Chondrocyte (in vitro differentiated cells): ENCODE data around the gene HSPA1L. TPM values are rescaled to one million over a fixed set of nuclear protein-coding genes. Genes with fewer than 3 reads are reported as not detected.

Source experiments
- DNase-seq: peaks from one replicate; pipeline ENCODE4 v3.0.0; 2021; ENCODE audit warnings: mixed read lengths, low spot score
- H3K27ac Mint-ChIP-seq: one replicate; pipeline ENCODE4 v1.8.0; 2021; ENCODE audit warnings: mild to moderate bottlenecking, moderate library complexity, mixed read lengths; ENCODE audit not compliant: unreplicated experiment
- H3K27me3 Mint-ChIP-seq: 2 replicates; pipeline ENCODE4 v1.8.0; 2021; ENCODE audit warnings: low read depth, mixed read lengths
- H3K36me3 Mint-ChIP-seq: 2 replicates; pipeline ENCODE4 v1.8.0; 2021; ENCODE audit warnings: low read depth, mixed read lengths
- H3K4me1 Mint-ChIP-seq: 2 replicates; pipeline ENCODE4 v1.8.0; 2021; ENCODE audit warnings: low read depth, mild to moderate bottlenecking, mixed read lengths
- H3K4me3 Mint-ChIP-seq: one replicate; pipeline ENCODE4 v1.8.0; 2021; ENCODE audit warnings: mild to moderate bottlenecking, moderate library complexity, mixed read lengths; ENCODE audit not compliant: unreplicated experiment
- H3K9me3 Mint-ChIP-seq: 2 replicates; pipeline ENCODE4 v1.8.0; 2021; ENCODE audit warnings: low read depth, mixed read lengths
- total RNA-seq: library from RNA; stranded (reverse); gene quantifications from 3 replicates; pipeline ENCODE4 v1.2.1, GENCODE V29; 2021
- TF ChIP-seq, protein P1 (sequence below): fragments of 200-600 bp; sonication (generic); IDR thresholded peaks from 2 replicates; pipeline ENCODE4 v1.5.0; 2021; ENCODE audit warnings: antibody characterized with exemption, mild to moderate bottlenecking, moderate library complexity

Gene HSPA1L
- total RNA-seq, 1 donor from 2014 or later, result 1.5 TPM

- no peaks in the 10 kb centered on the region for H3K27me3 Mint-ChIP-seq
- H3K4me3 Mint-ChIP-seq, result no peak overlapping the region
- TF ChIP-seq, protein P1, sequence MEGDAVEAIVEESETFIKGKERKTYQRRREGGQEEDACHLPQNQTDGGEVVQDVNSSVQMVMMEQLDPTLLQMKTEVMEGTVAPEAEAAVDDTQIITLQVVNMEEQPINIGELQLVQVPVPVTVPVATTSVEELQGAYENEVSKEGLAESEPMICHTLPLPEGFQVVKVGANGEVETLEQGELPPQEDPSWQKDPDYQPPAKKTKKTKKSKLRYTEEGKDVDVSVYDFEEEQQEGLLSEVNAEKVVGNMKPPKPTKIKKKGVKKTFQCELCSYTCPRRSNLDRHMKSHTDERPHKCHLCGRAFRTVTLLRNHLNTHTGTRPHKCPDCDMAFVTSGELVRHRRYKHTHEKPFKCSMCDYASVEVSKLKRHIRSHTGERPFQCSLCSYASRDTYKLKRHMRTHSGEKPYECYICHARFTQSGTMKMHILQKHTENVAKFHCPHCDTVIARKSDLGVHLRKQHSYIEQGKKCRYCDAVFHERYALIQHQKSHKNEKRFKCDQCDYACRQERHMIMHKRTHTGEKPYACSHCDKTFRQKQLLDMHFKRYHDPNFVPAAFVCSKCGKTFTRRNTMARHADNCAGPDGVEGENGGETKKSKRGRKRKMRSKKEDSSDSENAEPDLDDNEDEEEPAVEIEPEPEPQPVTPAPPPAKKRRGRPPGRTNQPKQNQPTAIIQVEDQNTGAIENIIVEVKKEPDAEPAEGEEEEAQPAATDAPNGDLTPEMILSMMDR, result no peak
- H3K27ac Mint-ChIP-seq, result peak overlapping the region; percentile 27
- DNase-seq, result peak; percentile 20
- no peaks in the 10 kb centered on the region for H3K4me1 Mint-ChIP-seq
- no peaks in the 10 kb centered on the region for H3K36me3 Mint-ChIP-seq
- H3K9me3 Mint-ChIP-seq, result no peaks in the 10 kb centered on the region
Measured at GRCh38 chr6:31799781-31800180, 15.3 kb downstream of the HSPA1L start.

DNA sequence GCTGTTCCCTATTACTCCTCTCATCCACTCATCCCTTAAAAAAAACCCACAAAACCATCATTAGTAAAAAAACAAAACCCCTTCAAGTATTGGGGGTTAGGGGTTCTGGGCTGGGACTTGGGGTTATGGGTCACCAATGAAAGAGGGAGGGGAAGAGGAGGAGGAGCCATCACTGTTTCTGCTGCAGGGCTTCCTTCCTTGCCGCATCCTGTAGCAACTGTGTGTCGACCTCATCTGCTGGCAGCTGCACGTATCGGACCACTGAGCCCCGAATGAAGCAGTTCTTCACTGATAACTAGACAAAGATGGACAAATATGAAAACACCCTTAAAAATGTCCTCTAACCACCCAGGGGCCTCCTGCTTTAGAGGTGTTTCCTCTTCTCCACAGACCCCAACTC, 17.5 kb downstream of the HSPA1L start:
- H3K27ac Mint-ChIP-seq, result peak overlapping the region; percentile 12
- H3K9me3 Mint-ChIP-seq, result no peaks in the 10 kb centered on the region
- TF ChIP-seq, protein P1, result no peak
- no peaks in the 10 kb centered on the region for H3K27me3 Mint-ChIP-seq
- H3K4me1 Mint-ChIP-seq, result peaks cover 20% of the 10 kb centered on the region
- H3K4me3 Mint-ChIP-seq, result no peak overlapping the region
- DNase-seq, result peak; percentile 25
- H3K36me3 Mint-ChIP-seq, result no peaks in the 10 kb centered on the region

- H3K27me3 Mint-ChIP-seq, result no peaks in the 10 kb centered on the region
- H3K4me1 Mint-ChIP-seq, result peaks cover 21% of the 10 kb centered on the region
- peak overlapping the region; percentile 55 for H3K27ac Mint-ChIP-seq
- TF ChIP-seq, protein P1, result no peak
- no peak overlapping the region for H3K4me3 Mint-ChIP-seq
- no peaks in the 10 kb centered on the region for H3K9me3 Mint-ChIP-seq
- H3K36me3 Mint-ChIP-seq, result peaks cover 3% of the 10 kb centered on the region
- DNase-seq, result no peak
Measured at GRCh38 chr6:31796993-31797385, 18.1 kb downstream of the HSPA1L start.

DNA sequence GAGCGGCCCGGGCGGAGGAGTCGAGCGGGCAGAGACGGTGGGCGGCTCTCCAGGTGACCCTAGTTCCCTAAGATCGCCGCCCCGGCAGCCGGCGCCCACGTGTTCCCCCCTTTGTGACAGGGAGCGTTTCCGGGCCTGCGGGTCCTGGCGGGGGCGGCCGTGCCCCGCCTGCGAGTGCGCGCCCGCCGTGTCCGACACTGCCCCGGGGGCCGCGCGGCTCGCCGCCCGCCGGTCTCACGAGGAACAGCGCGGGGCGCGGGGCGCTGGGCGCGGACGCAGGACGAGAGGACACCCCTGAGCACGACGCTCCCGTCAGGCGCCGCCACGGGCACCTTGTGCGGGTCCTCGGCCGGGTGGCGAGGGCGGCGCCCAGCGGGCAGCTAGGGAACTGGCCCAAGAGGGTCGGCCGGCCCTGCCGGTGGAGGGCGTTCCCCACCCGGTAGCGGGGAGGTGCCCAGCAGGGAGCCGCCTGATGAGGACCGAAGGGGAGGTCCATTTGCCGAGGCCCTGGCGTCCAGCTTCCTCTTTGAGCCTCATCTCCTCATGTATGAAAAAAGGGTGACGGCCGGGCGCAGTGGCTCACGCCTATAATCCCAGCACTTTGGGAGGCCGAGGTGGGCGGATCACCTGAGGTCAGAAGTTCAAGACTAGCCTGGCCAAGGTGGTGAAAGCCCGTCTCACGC, 19.3 kb downstream of the HSPA1L start, which contains the start of gene VARS1:
Gene VARS1 (minus strand): TSS at position 137 of the 683 bp plus-strand sequence. CDS start 535 bp downstream, outside the sequence.
- Mint-ChIP-seq H3K4me3 (peak within 1 kb of the TSS; percentile 99), H3K27me3 (no peaks in the 10 kb centered on the region), H3K4me1 (peaks cover 25% of the 10 kb centered on the region), H3K36me3 (peaks cover 7% of the 10 kb centered on the region), H3K27ac (peak within 1 kb of the TSS; percentile 100), H3K9me3 (no peaks in the 10 kb centered on the region)
- TF ChIP-seq, protein P1, result peak; percentile 88
- peak; percentile 96 for DNase-seq

- peak overlapping the region; percentile 99 for H3K4me3 Mint-ChIP-seq
- H3K9me3 Mint-ChIP-seq, result no peaks in the 10 kb centered on the region
- peaks cover 25% of the 10 kb centered on the region for H3K4me1 Mint-ChIP-seq
- peak overlapping the region; percentile 100 for H3K27ac Mint-ChIP-seq
- TF ChIP-seq, protein P1, result no peak
- H3K36me3 Mint-ChIP-seq, result peaks cover 11% of the 10 kb centered on the region
- H3K27me3 Mint-ChIP-seq, result no peaks in the 10 kb centered on the region
- peak; percentile 87 for DNase-seq
Measured at GRCh38 chr6:31794866-31795615, 20.0 kb downstream of the HSPA1L start.
